Loucy (cell line): Measurements from ENCODE around the gene C14orf119.

Source experiments
- H2AFZ ChIP-seq: fragments of 200-600 bp; sonication (generic); 2 replicates; pipeline ENCODE4 v1.6.0; 2016; ENCODE audit warnings: antibody characterized with exemption, mild to moderate bottlenecking, low read length, moderate library complexity
- H3F3A ChIP-seq: fragments of 200-600 bp; 2 replicates; pipeline ENCODE4 v1.6.0; 2016; ENCODE audit warnings: antibody characterized with exemption, low read depth, mild to moderate bottlenecking
- H3K27me3 ChIP-seq: fragments of 200-600 bp; sonication (generic); 2 replicates; pipeline ENCODE4 v1.6.1; 2014; ENCODE audit warnings: low read length, mild to moderate bottlenecking; ENCODE audit not compliant: insufficient read depth, poor library complexity, severe bottlenecking
- H3K36me3 ChIP-seq: fragments of 200-600 bp; sonication (generic); 2 replicates; pipeline ENCODE4 v1.6.1; 2016; ENCODE audit warnings: low read length; ENCODE audit not compliant: insufficient read depth
- H3K4me1 ChIP-seq: fragments of 200-600 bp; sonication (generic); 2 replicates; pipeline ENCODE4 v1.5.1; 2014; ENCODE audit warnings: low read length, mild to moderate bottlenecking; ENCODE audit not compliant: insufficient read depth, poor library complexity, severe bottlenecking
- H3K4me2 ChIP-seq: fragments of 200-600 bp; sonication (generic); 2 replicates; pipeline ENCODE4 v1.6.0; 2014; ENCODE audit warnings: antibody characterized with exemption, low read length, low read depth, mild to moderate bottlenecking; ENCODE audit not compliant: poor library complexity, severe bottlenecking
- H3K4me3 ChIP-seq: fragments of 200-600 bp; sonication (generic); 2 replicates; pipeline ENCODE4 v1.5.1; 2014; ENCODE audit warnings: low read length, mild to moderate bottlenecking, mixed read lengths; ENCODE audit not compliant: poor library complexity, severe bottlenecking
- H3K79me2 ChIP-seq: fragments of 200-600 bp; sonication (generic); 2 replicates; pipeline ENCODE4 v1.6.1; 2014; ENCODE audit warnings: low read length; ENCODE audit not compliant: insufficient read depth
- H3K9ac ChIP-seq: fragments of 200-600 bp; sonication (generic); 2 replicates; pipeline ENCODE4 v1.6.0; 2014; ENCODE audit warnings: mild to moderate bottlenecking, low read depth, low read length, moderate library complexity; ENCODE audit not compliant: poor library complexity, severe bottlenecking
- H3K9me2 ChIP-seq: fragments of 200-600 bp; sonication (generic); replicated peaks from 2 replicates; pipeline ENCODE4 v1.6.1; 2016; ENCODE audit warnings: low read depth, low read length, mixed read lengths
- H3K9me3 ChIP-seq: fragments of 200-600 bp; sonication (generic); 2 replicates; pipeline ENCODE4 v1.6.1; 2014; ENCODE audit warnings: mild to moderate bottlenecking, antibody characterized with exemption, low read length, low read depth; ENCODE audit not compliant: insufficient read depth
- H4K20me1 ChIP-seq: fragments of 200-600 bp; sonication (generic); 2 replicates; pipeline ENCODE4 v1.6.0; 2014; ENCODE audit warnings: antibody characterized with exemption, low read length, mild to moderate bottlenecking; ENCODE audit not compliant: insufficient read depth, poor library complexity, severe bottlenecking
- EZH2phosphoT487 ChIP-seq: fragments of 200-600 bp; IDR thresholded peaks from 2 replicates; pipeline ENCODE4 v1.6.1; 2018; ENCODE audit warnings: antibody characterized with exemption, mild to moderate bottlenecking, moderate library complexity, borderline replicate concordance
- TF ChIP-seq, protein P1 (sequence below): fragments of 200-600 bp; sonication (generic); conservative IDR thresholded peaks from 2 replicates; pipeline ENCODE4 v1.5.1; 2014; ENCODE audit warnings: mild to moderate bottlenecking, antibody characterized with exemption, low read length

C14orf119 gene

GRCh38 chr14:23099212-23099861 is 4.0 kb downstream of the C14orf119 start:
- no peak for TF ChIP-seq EZH2phosphoT487
- TF ChIP-seq, protein P1, sequence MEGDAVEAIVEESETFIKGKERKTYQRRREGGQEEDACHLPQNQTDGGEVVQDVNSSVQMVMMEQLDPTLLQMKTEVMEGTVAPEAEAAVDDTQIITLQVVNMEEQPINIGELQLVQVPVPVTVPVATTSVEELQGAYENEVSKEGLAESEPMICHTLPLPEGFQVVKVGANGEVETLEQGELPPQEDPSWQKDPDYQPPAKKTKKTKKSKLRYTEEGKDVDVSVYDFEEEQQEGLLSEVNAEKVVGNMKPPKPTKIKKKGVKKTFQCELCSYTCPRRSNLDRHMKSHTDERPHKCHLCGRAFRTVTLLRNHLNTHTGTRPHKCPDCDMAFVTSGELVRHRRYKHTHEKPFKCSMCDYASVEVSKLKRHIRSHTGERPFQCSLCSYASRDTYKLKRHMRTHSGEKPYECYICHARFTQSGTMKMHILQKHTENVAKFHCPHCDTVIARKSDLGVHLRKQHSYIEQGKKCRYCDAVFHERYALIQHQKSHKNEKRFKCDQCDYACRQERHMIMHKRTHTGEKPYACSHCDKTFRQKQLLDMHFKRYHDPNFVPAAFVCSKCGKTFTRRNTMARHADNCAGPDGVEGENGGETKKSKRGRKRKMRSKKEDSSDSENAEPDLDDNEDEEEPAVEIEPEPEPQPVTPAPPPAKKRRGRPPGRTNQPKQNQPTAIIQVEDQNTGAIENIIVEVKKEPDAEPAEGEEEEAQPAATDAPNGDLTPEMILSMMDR: no peak
- Histone ChIP-seq H3K79me2 (peaks cover 39% of the 10 kb centered on the region), H3K4me3 (no peak overlapping the region)

DNA sequence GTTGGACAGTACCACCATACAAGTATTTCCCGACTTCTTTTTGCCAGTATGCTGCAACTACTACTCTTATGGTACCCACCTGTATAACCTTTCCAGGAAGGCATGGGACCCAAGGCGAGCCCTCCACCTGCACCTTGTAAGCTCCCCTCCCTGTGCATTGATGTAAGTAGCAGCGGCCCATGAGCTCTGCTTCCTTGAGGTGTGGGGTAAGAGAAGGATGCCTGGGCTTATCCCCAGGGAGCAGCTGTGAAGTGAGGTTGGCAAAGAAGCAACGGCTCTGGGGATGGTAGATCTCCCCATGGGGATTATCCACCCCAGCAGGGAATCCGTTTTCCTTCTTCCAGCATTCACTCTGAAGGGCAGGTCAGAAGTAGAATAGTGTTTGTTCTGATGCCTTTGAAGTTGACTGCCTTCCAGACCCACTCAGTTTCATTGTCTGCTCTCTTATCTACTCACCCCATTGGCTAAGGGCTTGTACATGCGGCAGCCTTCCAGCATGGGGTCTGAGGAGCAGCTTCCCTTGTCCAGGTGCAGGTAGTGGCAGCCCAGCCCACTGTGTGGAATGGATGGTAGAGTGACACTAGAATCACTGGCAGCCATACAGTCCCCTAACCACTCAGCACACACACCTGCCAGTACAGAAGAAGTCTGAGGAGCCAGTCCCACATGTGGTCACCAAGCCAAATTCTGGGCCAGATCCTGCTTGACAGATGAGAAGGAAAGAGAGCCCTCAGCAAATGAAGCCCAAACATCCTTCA is 6.1 kb downstream of the C14orf119 start:
- Histone ChIP-seq H3K9ac (no peak overlapping the region), H3K9me2 (no peaks in the 10 kb centered on the region), H4K20me1 (peaks cover 10% of the 10 kb centered on the region), H3F3A (no peaks in the 10 kb centered on the region), H2AFZ (no peak overlapping the region), H3K79me2 (peaks cover 26% of the 10 kb centered on the region), H3K4me3 (no peak overlapping the region), H3K36me3 (no peaks in the 10 kb centered on the region; the same call in 1 of the 2 replicates), H3K4me1 (peaks cover 19% of the 10 kb centered on the region), H3K4me2 (no peak overlapping the region), H3K9me3 (no peaks in the 10 kb centered on the region), H3K27me3 (no peaks in the 10 kb centered on the region)
- TF ChIP-seq, protein P1: no peak
- no peak for TF ChIP-seq EZH2phosphoT487

More at GRCh38 chr14:23099212-23099861, 4.0 kb downstream of the C14orf119 start:
- H3K9ac ChIP-seq: no peak overlapping the region
- no peaks in the 10 kb centered on the region for H3F3A ChIP-seq
- H4K20me1 ChIP-seq: peaks cover 14% of the 10 kb centered on the region
- H3K27me3 ChIP-seq: no peaks in the 10 kb centered on the region
- no peaks in the 10 kb centered on the region for H3K9me2 ChIP-seq
- H3K9me3 ChIP-seq: no peaks in the 10 kb centered on the region
- H2AFZ ChIP-seq: no peak overlapping the region
- H3K4me1 ChIP-seq: peaks cover 19% of the 10 kb centered on the region
- H3K36me3 ChIP-seq: no peaks in the 10 kb centered on the region; the same call in 1 of the 2 replicates
- no peak overlapping the region for H3K4me2 ChIP-seq

DNA sequence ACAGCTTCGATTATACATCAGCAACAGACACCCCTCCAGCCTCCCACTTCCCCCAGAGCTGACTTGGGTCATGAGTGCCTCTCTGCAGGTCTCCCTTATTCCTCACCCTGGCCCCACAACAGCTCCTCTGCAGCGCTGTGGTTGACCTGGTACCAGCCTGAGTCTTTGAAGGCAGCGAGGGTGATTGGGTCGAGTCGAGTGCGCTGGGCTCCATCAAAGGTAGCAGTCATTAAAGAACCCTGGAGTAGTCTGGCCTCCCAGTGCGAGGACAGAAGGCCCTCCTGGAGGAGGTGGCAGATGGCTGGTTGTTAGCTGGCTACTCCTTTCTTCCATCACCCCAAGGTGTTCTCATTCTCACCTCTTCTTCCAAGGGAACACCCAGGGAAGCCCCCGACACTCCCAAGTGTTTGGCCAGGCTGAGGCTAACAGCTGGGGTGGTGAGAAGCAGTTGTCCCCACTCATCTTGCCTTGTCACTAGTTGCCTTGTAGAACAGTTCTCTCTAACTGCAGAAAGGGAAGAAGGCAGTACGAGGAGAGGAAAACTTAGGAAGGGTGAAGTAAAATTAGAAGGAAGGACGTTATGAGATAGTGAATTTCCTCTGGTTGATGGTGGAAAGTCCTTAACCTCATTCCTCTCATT is 6.8 kb downstream of the C14orf119 start:
- H3K36me3 ChIP-seq: no peaks in the 10 kb centered on the region; the same call in 1 of the 2 replicates
- TF ChIP-seq, protein P1: no peak
- TF ChIP-seq EZH2phosphoT487: no peak
- peaks cover 10% of the 10 kb centered on the region for H4K20me1 ChIP-seq
- H3K9me2 ChIP-seq: no peaks in the 10 kb centered on the region
- H2AFZ ChIP-seq: no peak overlapping the region
- H3K4me2 ChIP-seq: no peak overlapping the region
- H3K79me2 ChIP-seq: peaks cover 19% of the 10 kb centered on the region
- H3K9me3 ChIP-seq: no peaks in the 10 kb centered on the region
- no peaks in the 10 kb centered on the region for H3F3A ChIP-seq
- no peak overlapping the region for H3K9ac ChIP-seq
- H3K4me3 ChIP-seq: no peak overlapping the region
- H3K27me3 ChIP-seq: no peaks in the 10 kb centered on the region
- peaks cover 12% of the 10 kb centered on the region for H3K4me1 ChIP-seq
